HepG2 (cell line): Measurements from ENCODE around the gene VSIG10L. TPM values are rescaled to one million over a fixed set of nuclear protein-coding genes. Genes with fewer than 3 reads are reported as not detected.
A peak's percentile ranks its signal among the peaks of the same experiment; 100 is the strongest.

Source experiments
- ATAC-seq: fragments of 200-7000 bp; cut with Tn5 transposase; 3 replicates; pipeline ENCODE4 v1.9.1; 2020; ENCODE audit warnings: mild to moderate bottlenecking, moderate library complexity
- BruUV-seq: library from RNA; stranded (reverse); fragments of 400-500 nt; replicated peaks from 2 replicates; lab custom pipeline; 2021; lab: Mats Ljungman, UMichigan
- CTCF ChIA-PET: fragments of 300-600 bp; formaldehyde crosslinking; extraction: SDS; loops from one replicate; lab custom pipeline; 2021; ENCODE audit warnings: low total read pairs, inconsistent platforms, low intra/inter-chr PET ratio; lab: Yijun Ruan, JAX
- POLR2A ChIA-PET: fragments of 350-600 bp; sonication (Branson Sonifier 250); formaldehyde crosslinking; loops from one replicate; lab custom pipeline; 2020; ENCODE audit warnings: antibody characterized with exemption, inconsistent platforms; lab: Yijun Ruan, JAX
- DNase-seq: peaks from one replicate; pipeline ENCODE4 v3.0.0-alpha.2; 2015; ENCODE audit warnings: low spot score
- FAIRE-seq: peaks from 3 replicates; lab custom pipeline; 2011; peaks lifted over from hg19 to GRCh38; lab: Jason Lieb, UNC
- H2AFZ ChIP-seq: one replicate; pipeline ENCODE4 v1.6.1; 2011; ENCODE audit warnings: low read length, inconsistent platforms
- H3K27ac ChIP-seq: fragments of 300-600 bp; 3 replicates; pipeline ENCODE4 v1.8.0; 2011; ENCODE audit warnings: mixed run types, mild to moderate bottlenecking, mixed read lengths, low read length, inconsistent platforms; ENCODE audit not compliant: insufficient read depth; ENCODE audit errors: extremely low read length
- H3K27me3 ChIP-seq, 2 experiments: fragments of 200-600 bp in 1 of 2; 2 replicates in 1 of 2; 3 replicates in 1 of 2; pipeline versions ENCODE4 v1.6.0 to v1.8.0; 2011; ENCODE audit warnings: low read length in 2 of 2, mild to moderate bottlenecking in 2 of 2, moderate library complexity in 2 of 2, inconsistent platforms in 1 of 2; ENCODE audit not compliant: insufficient read depth in 2 of 2, control insufficient read depth in 1 of 2
- H3K36me3 ChIP-seq, 2 experiments: fragments of 200-600 bp in 1 of 2; replicated peaks in 1 of 2; 2 replicates in 1 of 2; 3 replicates in 1 of 2; pipeline versions ENCODE4 v1.5.1 to v1.8.0; 2011; ENCODE audit warnings: low read length in 2 of 2, inconsistent platforms in 1 of 2; ENCODE audit not compliant: insufficient read depth in 2 of 2, control insufficient read depth in 1 of 2
- H3K4me1 ChIP-seq: 2 replicates; pipeline ENCODE4 v1.5.1; 2012; ENCODE audit warnings: low read length, inconsistent platforms; ENCODE audit not compliant: insufficient read depth
- H3K4me2 ChIP-seq: 2 replicates; pipeline ENCODE4 v1.6.0; 2011; ENCODE audit warnings: low read depth, low read length, inconsistent platforms
- H3K4me3 ChIP-seq, 3 experiments: fragments of 200-600 bp in 1 of 3; sonication (generic), shearing (Covaris generic) in 1 of 3; replicated peaks in 1 of 3; 2 replicates each; pipeline ENCODE4 v1.5.1; 2011 to 2016; ENCODE audit warnings: low read length in 3 of 3, inconsistent platforms in 2 of 3, low read depth in 2 of 3, mild to moderate bottlenecking in 2 of 3, control low read depth in 1 of 3, mixed read lengths in 1 of 3; ENCODE audit not compliant: insufficient read depth in 1 of 3
- H3K79me2 ChIP-seq: one replicate; pipeline ENCODE4 v1.6.1; 2011; ENCODE audit warnings: low read length, inconsistent platforms; ENCODE audit not compliant: insufficient read depth
- H3K9ac ChIP-seq: 2 replicates; pipeline ENCODE4 v1.6.0; 2011; ENCODE audit warnings: mild to moderate bottlenecking, low read depth, low read length, inconsistent platforms; ENCODE audit not compliant: insufficient read depth
- H3K9me3 ChIP-seq: 2 replicates; pipeline ENCODE4 v1.5.1; 2012; ENCODE audit warnings: mild to moderate bottlenecking, low read length
- H4K20me1 ChIP-seq: 2 replicates; pipeline ENCODE4 v1.6.0; 2011; ENCODE audit warnings: inconsistent platforms, mild to moderate bottlenecking, low read length, moderate library complexity; ENCODE audit not compliant: insufficient read depth
- ARID2 ChIP-seq: sonication (generic); formaldehyde crosslinking; IDR thresholded peaks from 2 replicates; pipeline ENCODE4 v1.8.1; 2022; ENCODE audit warnings: mild to moderate bottlenecking, missing genetic modification reagents, borderline replicate concordance
- ARID4A ChIP-seq: sonication (generic); formaldehyde crosslinking; IDR thresholded peaks from 2 replicates; pipeline ENCODE4 v1.5.0; 2020; ENCODE audit warnings: mild to moderate bottlenecking, missing genetic modification reagents, borderline replicate concordance
- ATRX ChIP-seq: sonication (generic); formaldehyde crosslinking; IDR thresholded peaks from 2 replicates; pipeline ENCODE4 v1.4.0; 2020; ENCODE audit warnings: missing genetic modification reagents, borderline replicate concordance
- HOXA9 ChIP-seq: sonication (generic); formaldehyde crosslinking; IDR thresholded peaks from 2 replicates; pipeline ENCODE4 v1.8.1; 2022; ENCODE audit warnings: missing genetic modification reagents, mild to moderate bottlenecking, moderate library complexity, borderline replicate concordance
- KDM4B ChIP-seq: sonication (generic); formaldehyde crosslinking; IDR thresholded peaks from 2 replicates; pipeline ENCODE4 v1.4.0; 2020; ENCODE audit warnings: missing genetic modification reagents
- PHF21A ChIP-seq: sonication (generic); formaldehyde crosslinking; IDR thresholded peaks from 2 replicates; pipeline ENCODE4 v1.5.0; 2020; ENCODE audit warnings: mild to moderate bottlenecking, missing genetic modification reagents
- SRSF9 ChIP-seq: fragments of 200-400 bp; formaldehyde crosslinking; IDR thresholded peaks from 2 replicates; pipeline ENCODE4 v1.6.1; 2018; ENCODE audit warnings: borderline replicate concordance, mild to moderate bottlenecking, low read depth, low read length; ENCODE audit not compliant: insufficient read depth, poor library complexity, severe bottlenecking
- U2AF1 ChIP-seq: fragments of 200-400 bp; formaldehyde crosslinking; optimal IDR thresholded peaks from 2 replicates; pipeline ENCODE3; 2017; ENCODE audit warnings: mild to moderate bottlenecking, low read depth, low read length
- ZBTB40 ChIP-seq, 2 experiments: fragments of 450-650 bp in 1 of 2; sonication (generic) in 1 of 2; formaldehyde crosslinking in 1 of 2; IDR thresholded peaks; 2 replicates each; pipeline versions ENCODE4 v1.6.1 to v1.8.0; 2016 to 2022; ENCODE audit warnings: antibody characterized with exemption in 1 of 2, mild to moderate bottlenecking in 1 of 2, missing genetic modification reagents in 1 of 2
- ZNF879 ChIP-seq: sonication (generic); formaldehyde crosslinking; IDR thresholded peaks from 2 replicates; pipeline ENCODE4 v1.8.1; 2023; ENCODE audit warnings: missing genetic modification reagents
- WGBS: methylation state at CpG from one replicate; pipeline ENCODE4 v1.1.6; 2017; ENCODE audit warnings: low lambda C conversion rate; 5-methylcytosine and 5-hydroxymethylcytosine counted together
- in situ Hi-C: cut with HindIII; loops from 2 replicates; pipeline ENCODE4 v1.10.0; 2017; ENCODE audit warnings: low pct_unique_long_range_greater_than_20kb; ENCODE audit not compliant: extremely low pct_ligation_motif_present
- intact Hi-C: fragments of 100-400 bp; cut with micrococcal nuclease; formaldehyde crosslinking; loops from one replicate; pipeline ENCODE4 v1.10.0; 2022; ENCODE audit not compliant: unreplicated experiment
- polyA plus RNA-seq, 8 experiments: library from polyadenylated mRNA; depleted of rRNA in 3 of 8; stranded (reverse) in 7 of 8; unstranded in 1 of 8; fragments of >200 nt; fragmentation: Illumina TruSeq in 4 of 8; extraction: Trizol in 4 of 8; gene quantifications; 2 replicates each; pipeline versions ENCODE4 v1.2.1 to v1.2.3, GENCODE V29; 2011 to 2016; ENCODE audit warnings: low read depth in 4 of 8, missing spikeins in 1 of 8, mixed read lengths in 1 of 8; ENCODE audit not compliant: insufficient read depth in 1 of 8
- total RNA-seq, 5 experiments: library from RNA; depleted of rRNA; stranded (reverse); fragments of >200 nt; fragmentation: Illumina TruSeq; extraction: Trizol; gene quantifications; 2 replicates each; pipeline ENCODE4 v1.2.3, GENCODE V29; 2016; ENCODE audit warnings: low read depth in 1 of 5

The VSIG10L gene
- total and polyA plus RNA-seq, 2 of the 13 experiments (the other 11 are each of a cell fraction or from before 2014, with no cell fraction given), result 2.7 to 8.5 TPM

- ATAC-seq, result peak; percentile 76
- CTCF ChIA-PET, result interaction anchor here (0.9 kb wide), 1 partner anchor 53 kb away, joined by 4 read pairs; no protein-coding TSS in a partner anchor
- TF ChIP-seq ZBTB40 (IDR thresholded peaks at IDR 0.05), result no peak
- no peak; the same call in 1 of the 2 replicates for TF ChIP-seq ZBTB40 (CRISPR knock-in tag; IDR thresholded peaks at IDR 0.05)
- TF ChIP-seq ARID2 (CRISPR knock-in tag), result no peak
- no peak for TF ChIP-seq ARID4A (CRISPR knock-in tag)
- TF ChIP-seq PHF21A (CRISPR knock-in tag), result peak; percentile 53; the same call in 1 of the 2 replicates
- no peak for TF ChIP-seq ZNF879 (CRISPR knock-in tag)
- no peak for TF ChIP-seq U2AF1
- no peak for TF ChIP-seq ATRX (CRISPR knock-in tag)
- TF ChIP-seq SRSF9, result no peak
- no peak for TF ChIP-seq HOXA9 (CRISPR knock-in tag)
- peak; percentile 75; the same call in 1 of the 2 replicates for TF ChIP-seq KDM4B (CRISPR knock-in tag)
These were observed 12.8 kb upstream of the VSIG10L start for GRCh38 chr19:51354742-51355148.

More at GRCh38 chr19:51354742-51355148, 12.8 kb upstream of the VSIG10L start:
- Histone ChIP-seq H3K9me3 (no peaks in the 10 kb centered on the region), H2AFZ (no peak overlapping the region), H3K27me3 (no peaks in the 10 kb centered on the region; a peak in 1 of 5 replicates), H3K4me3 (peak overlapping the region; percentile 62 to 82 (median 72)), H4K20me1 (peaks cover 9% of the 10 kb centered on the region; the same call in 1 of the 2 replicates), H3K9ac (peak overlapping the region; percentile 99), H3K36me3 (peaks cover 14 to 19% of the 10 kb centered on the region in 2 experiments), H3K79me2 (peaks cover 55% of the 10 kb centered on the region), H3K27ac (peak overlapping the region; percentile 100), H3K4me1 (peaks cover 86% of the 10 kb centered on the region), H3K4me2 (peak overlapping the region; percentile 97)
- BruUV-seq, result no TSS peak
- DNase-seq (peak; percentile 99), FAIRE-seq (peak; percentile 91)
- in situ Hi-C loops (no loop called here), intact Hi-C loops (loop anchor here (1.0 kb wide), 2 partner anchors 8 to 13 kb away; no protein-coding TSS in a partner anchor)
- POLR2A ChIA-PET, result interaction anchor here (1.1 to 4.7 kb wide), 9 partner anchors 10 to 53 kb away, joined by 4 to 309 read pairs (median 8); partner anchors contain the start of genes ETFB, LIM2, NKG7 and VSIG10L
- 0% methylated on average over 8 of the region's 8 CpGs for WGBS
